BLaER1 (cell line): ENCODE measurements around the gene KDM3B.
A peak's percentile ranks its signal among the peaks of the same experiment; 100 is the strongest.

ENCODE experiments used
- H3K27ac ChIP-seq: shearing (Covaris generic); formaldehyde crosslinking; 2 replicates; pipeline ENCODE4 v1.8.1; 2022
- H3K27me3 ChIP-seq: shearing (Covaris generic); formaldehyde crosslinking; 2 replicates; pipeline ENCODE4 v1.8.1; 2022
- H3K36me3 ChIP-seq: shearing (Covaris generic); formaldehyde crosslinking; 2 replicates; pipeline ENCODE4 v1.8.1; 2022
- H3K4me1 ChIP-seq: shearing (Covaris generic); formaldehyde crosslinking; 2 replicates; pipeline ENCODE4 v1.8.1; 2022
- H3K4me2 ChIP-seq: shearing (Covaris generic); formaldehyde crosslinking; 2 replicates; pipeline ENCODE4 v1.8.1; 2022
- H3K4me3 ChIP-seq: shearing (Covaris generic); formaldehyde crosslinking; 2 replicates; pipeline ENCODE4 v1.8.1; 2022
- H3K9ac ChIP-seq: shearing (Covaris generic); formaldehyde crosslinking; 2 replicates; pipeline ENCODE4 v1.8.1; 2022
- H3K9me3 ChIP-seq: shearing (Covaris generic); formaldehyde crosslinking; 2 replicates; pipeline ENCODE4 v1.8.1; 2022
- H4K20me1 ChIP-seq: shearing (Covaris generic); formaldehyde crosslinking; 2 replicates; pipeline ENCODE4 v1.8.1; 2022
- Cebpa-rat ChIP-seq: shearing (Covaris generic); IDR thresholded peaks from 2 replicates; pipeline ENCODE4 v1.8.1; 2022

KDM3B gene

DNA sequence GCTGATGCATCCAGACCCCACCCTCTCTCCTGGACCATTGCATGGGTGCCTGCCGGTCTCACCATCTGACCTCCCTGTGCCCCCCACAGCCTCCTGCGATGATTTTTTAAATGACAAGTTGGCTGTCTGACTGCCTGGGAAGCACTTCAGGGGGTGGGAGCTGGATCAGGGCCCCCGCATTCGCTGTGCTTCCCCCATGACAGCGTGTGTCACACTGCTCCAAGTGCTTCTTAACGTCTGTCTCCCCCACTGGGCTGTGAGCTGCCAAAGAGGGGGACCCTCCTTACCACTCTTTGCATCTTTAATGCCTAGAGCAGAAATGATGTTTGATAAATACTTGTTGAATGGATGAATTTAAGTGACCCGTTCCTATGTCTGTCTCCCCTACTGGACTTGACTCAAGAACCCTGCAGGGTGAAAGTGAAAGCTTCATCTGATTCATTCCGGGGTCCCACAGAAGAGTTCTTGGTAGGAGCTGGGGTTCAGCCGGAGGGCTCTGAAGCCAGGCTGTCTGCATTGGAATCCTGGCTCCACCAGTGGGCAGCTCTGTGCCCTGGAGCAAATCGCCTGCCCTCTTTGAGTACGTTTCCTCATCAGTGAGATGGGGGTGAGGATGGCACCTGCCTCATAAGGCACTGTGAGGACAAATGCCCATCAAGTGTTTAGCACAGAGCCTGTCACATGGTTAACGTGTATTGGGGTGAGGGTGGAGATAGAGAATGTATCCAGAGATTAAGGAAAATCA, 105.2 kb downstream of the KDM3B start:
- Histone ChIP-seq H3K4me1 (peaks cover 53% of the 10 kb centered on the region), H3K9ac (peak overlapping the region; percentile 41), H3K9me3 (no peaks in the 10 kb centered on the region), H3K27ac (peak overlapping the region; percentile 83), H3K4me3 (no peak overlapping the region; the same call in 1 of the 2 replicates), H3K4me2 (peak overlapping the region; percentile 97), H3K36me3 (no peaks in the 10 kb centered on the region), H3K27me3 (no peaks in the 10 kb centered on the region), H4K20me1 (no peaks in the 10 kb centered on the region)
- TF ChIP-seq Cebpa-rat = no peak

DNA sequence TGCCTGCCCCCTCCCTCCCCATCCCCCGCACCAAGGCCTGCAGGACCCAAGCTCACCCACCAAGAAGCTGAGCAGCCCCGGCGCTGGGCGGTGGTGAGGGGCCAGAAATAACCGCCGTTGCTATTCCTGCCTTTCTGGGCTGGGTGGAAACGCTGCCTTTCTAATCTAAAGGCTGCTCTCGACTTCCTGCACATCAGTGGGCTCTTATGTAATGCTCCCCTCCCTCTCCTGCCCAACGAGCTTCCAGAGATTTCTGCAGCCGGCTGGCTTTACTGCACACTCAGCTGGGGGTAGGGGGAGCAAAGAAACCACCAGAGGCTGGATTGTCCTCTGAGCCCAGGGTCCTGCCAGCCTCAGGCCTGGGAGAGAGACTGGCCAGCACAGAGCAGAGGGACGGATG, 105.9 kb downstream of the KDM3B start:
- Histone ChIP-seq H3K9me3 (no peaks in the 10 kb centered on the region), H3K36me3 (no peaks in the 10 kb centered on the region), H3K4me1 (peaks cover 60% of the 10 kb centered on the region), H3K4me3 (peak overlapping the region; percentile 45), H3K27me3 (no peaks in the 10 kb centered on the region), H3K27ac (peak overlapping the region; percentile 83), H3K9ac (peak overlapping the region; percentile 41), H3K4me2 (peak overlapping the region; percentile 97), H4K20me1 (no peaks in the 10 kb centered on the region)
- no peak for TF ChIP-seq Cebpa-rat

DNA sequence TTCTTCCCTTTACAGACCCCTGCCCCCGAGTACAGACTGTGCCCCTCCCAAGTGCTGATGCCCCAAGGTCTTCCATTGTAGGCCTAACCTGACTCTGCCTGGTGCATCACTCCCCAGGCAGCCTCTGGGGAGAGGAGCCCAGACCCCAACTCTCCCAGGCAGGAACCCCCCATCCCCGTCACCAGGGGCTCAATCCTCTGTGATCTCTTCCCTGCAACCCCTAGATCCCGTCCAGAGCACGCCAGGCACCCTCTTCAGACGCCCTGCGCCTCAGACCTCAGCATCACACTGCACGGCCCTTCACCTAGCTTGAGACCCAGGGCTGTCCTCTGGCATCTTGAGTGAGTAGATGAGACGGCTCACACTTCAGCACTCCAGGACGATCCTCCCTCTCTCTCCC, 106.4 kb downstream of the KDM3B start:
- no peak for TF ChIP-seq Cebpa-rat
- Histone ChIP-seq H3K27ac (peak overlapping the region; percentile 83), H3K4me2 (peak overlapping the region; percentile 97), H3K36me3 (no peaks in the 10 kb centered on the region), H4K20me1 (no peaks in the 10 kb centered on the region), H3K9me3 (no peaks in the 10 kb centered on the region), H3K4me1 (peaks cover 65% of the 10 kb centered on the region), H3K9ac (peak overlapping the region; percentile 41), H3K27me3 (no peaks in the 10 kb centered on the region), H3K4me3 (peak overlapping the region; percentile 45)

DNA sequence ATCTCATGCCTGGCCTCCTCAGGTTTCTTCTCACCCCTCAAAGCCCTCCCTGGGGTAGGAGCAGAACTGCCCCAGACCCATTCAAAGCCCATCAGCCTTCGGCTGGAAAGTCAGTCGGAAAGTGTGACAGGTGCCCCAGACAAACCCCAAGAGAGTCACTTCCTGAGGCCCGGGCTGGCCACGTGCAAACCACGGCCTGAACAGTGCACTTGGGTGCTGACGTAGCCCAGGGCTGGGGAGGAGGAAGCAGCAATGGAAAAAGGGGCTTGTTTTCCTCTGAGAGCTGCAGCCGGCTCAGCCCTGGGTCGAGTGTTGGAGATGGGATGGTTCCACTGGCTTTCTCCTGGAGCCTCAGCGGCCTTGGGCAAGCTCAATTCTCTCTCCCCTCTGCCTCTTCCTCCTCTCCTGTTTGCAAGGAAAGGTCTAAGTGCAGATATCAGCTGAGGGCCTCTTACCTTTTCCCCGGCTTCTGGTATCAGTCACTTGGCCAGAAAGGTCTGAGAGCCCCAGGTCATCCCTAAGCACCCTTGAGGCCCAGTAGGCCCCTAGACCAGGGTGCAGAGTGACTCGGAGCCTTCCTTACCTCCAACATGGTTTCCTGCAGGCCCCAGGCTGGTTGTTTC, 106.9 kb downstream of the KDM3B start:
- peak overlapping the region; percentile 97 for H3K4me2 ChIP-seq
- no peak for TF ChIP-seq Cebpa-rat
- no peaks in the 10 kb centered on the region for H3K9me3 ChIP-seq
- H3K27ac ChIP-seq = peak overlapping the region; percentile 83
- H3K9ac ChIP-seq = peak overlapping the region; percentile 41
- H3K4me1 ChIP-seq = peaks cover 65% of the 10 kb centered on the region
- H3K4me3 ChIP-seq = no peak overlapping the region
- no peaks in the 10 kb centered on the region for H4K20me1 ChIP-seq
- no peaks in the 10 kb centered on the region for H3K27me3 ChIP-seq
- no peaks in the 10 kb centered on the region for H3K36me3 ChIP-seq

DNA sequence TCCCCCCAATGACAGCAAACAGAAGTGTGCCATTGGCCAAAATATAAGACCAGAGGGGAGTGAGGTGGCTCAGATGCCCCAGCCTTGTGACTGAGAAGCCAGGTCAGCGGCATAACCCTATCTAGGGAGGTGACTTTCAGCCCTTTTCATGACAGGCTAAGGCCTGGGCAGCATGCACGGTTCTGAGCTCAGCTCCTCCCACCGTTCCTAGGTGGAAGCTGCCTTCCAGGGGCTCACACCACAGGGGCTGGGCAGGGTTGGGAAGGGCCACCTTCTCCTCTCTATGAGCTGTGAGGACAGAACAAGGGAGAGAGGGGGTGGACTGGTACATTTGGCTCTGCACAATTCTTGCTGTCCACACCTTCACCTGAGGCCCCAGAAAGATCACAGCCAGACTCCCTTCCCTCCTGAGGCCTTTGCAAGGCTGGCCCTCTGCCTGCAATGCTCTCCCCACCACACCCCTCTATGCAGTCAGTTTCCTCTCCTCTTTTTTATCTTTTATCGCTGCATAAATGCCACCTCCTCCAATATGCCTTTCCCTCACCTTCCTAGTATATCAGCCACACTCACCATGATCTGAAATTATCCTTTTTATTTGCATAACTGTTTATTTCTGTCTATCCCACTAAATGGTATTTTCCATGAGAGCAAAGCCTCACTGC, 107.7 kb downstream of the KDM3B start:
- H3K36me3 ChIP-seq = no peaks in the 10 kb centered on the region
- TF ChIP-seq Cebpa-rat = no peak
- H3K4me1 ChIP-seq = peaks cover 65% of the 10 kb centered on the region
- peak overlapping the region; percentile 41; the same call in 1 of the 2 replicates for H3K9ac ChIP-seq
- H3K4me3 ChIP-seq = no peak overlapping the region
- H3K4me2 ChIP-seq = peak overlapping the region; percentile 97
- no peaks in the 10 kb centered on the region for H3K9me3 ChIP-seq
- no peaks in the 10 kb centered on the region for H4K20me1 ChIP-seq
- H3K27me3 ChIP-seq = no peaks in the 10 kb centered on the region
- H3K27ac ChIP-seq = peak overlapping the region; percentile 83

DNA sequence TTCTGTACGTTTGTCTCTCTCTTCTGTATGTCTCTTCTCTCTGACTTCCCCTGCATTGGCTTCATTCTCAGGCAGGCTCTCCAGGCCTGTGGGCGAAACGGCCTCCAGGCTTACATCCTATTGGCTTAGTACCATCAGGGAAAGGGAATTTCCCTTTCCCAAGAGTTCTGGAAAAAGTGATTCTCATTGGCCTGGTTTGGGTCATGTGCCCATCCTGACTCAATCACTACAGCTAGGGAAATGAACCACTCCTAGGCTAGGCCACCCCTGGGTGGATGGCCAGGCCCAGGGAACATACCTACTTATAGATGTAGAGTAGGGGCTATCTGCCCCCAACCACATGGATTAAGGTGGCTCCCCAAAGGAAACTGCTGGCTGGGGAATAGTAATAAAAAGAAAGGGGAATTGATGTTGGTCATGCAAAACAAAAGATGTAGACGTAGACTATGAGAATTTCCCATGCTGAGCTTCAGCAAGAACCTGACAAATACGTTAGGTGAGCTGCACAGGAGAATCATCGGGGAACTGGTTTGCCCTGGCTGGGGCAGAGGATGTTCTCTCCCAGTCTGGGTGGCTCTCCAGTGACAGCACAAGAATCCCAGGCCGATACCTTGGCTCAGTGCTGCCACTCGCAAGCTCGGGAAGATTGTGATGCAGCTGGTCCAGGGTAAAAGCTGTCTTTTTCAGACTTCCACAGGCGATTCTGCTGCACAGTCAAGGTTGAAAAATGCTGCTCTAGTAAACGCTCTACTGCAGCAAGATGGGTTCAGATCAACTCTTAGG, 109.0 kb downstream of the KDM3B start:
- Histone ChIP-seq H3K36me3 (no peaks in the 10 kb centered on the region; the same call in 1 of the 2 replicates), H3K9ac (no peak overlapping the region), H3K4me3 (no peak overlapping the region), H4K20me1 (peaks cover 12% of the 10 kb centered on the region), H3K4me1 (peaks cover 74% of the 10 kb centered on the region), H3K4me2 (peak overlapping the region; percentile 97; the same call in 1 of the 2 replicates), H3K9me3 (no peaks in the 10 kb centered on the region), H3K27ac (peak overlapping the region; percentile 83; the same call in 1 of the 2 replicates), H3K27me3 (peaks cover 12% of the 10 kb centered on the region)
- TF ChIP-seq Cebpa-rat = no peak

DNA sequence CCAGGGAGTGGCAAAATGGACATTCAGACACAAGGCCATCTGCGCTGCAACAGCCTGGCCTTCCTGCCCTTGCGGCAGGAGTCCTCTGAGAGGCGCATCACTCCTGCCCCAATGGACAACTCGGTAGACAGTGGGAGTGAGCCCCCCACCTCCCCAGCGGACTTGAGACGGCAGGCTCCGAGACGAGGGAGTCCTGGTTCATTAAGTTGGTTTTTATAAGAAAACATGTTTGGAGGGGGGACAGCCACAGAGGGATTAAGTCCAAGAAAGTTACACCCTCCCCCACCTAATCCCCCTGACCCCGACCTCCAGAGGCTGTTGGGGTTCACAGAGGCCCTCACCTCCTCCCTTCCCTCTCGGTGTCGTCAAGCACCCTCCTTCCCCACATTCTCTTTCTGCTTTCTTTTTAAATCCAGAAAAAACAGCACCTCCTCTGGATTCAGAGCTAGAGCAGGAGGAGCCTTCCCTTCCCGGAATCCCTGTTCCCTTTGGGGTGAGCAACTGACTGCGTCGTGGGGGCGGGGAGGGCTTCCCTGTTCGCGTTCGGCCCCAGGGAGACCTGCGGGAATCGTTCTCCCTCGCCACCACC, 111.0 kb downstream of the KDM3B start:
- no peaks in the 10 kb centered on the region for H3K9me3 ChIP-seq
- peaks cover 31% of the 10 kb centered on the region for H4K20me1 ChIP-seq
- H3K4me1 ChIP-seq = peaks cover 64% of the 10 kb centered on the region
- H3K4me3 ChIP-seq = peak overlapping the region; percentile 80
- H3K4me2 ChIP-seq = peak overlapping the region; percentile 98
- TF ChIP-seq Cebpa-rat = no peak
- peak overlapping the region; percentile 96 for H3K27ac ChIP-seq
- H3K36me3 ChIP-seq = peaks cover 17% of the 10 kb centered on the region; the same call in 1 of the 2 replicates
- H3K27me3 ChIP-seq = peaks cover 21% of the 10 kb centered on the region
- H3K9ac ChIP-seq = peak overlapping the region; percentile 92

DNA sequence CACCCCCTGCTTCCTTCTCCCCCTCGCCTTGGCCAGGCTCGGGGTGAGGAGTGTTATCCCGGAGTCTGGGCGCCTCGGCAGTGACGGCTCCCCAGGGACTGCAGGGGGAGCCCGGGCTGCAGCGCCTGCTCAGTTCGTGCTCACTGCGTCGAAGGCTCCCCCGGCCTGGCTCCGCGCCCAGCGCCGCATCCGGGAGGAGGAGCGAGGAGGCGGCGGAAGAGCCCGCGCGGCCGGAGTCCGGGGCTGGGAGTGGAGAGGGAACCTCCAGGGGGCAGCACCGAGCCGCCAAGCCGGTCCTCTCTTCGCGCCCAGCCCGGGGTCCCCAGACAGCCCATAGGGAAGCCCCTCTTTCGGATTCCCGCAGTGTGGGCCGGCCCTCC, 111.5 kb downstream of the KDM3B start:
- peak overlapping the region; percentile 92 for H3K9ac ChIP-seq
- peaks cover 60% of the 10 kb centered on the region for H3K4me1 ChIP-seq
- H3K27me3 ChIP-seq = peaks cover 21% of the 10 kb centered on the region
- H4K20me1 ChIP-seq = peaks cover 36% of the 10 kb centered on the region
- peak overlapping the region; percentile 98 for H3K4me2 ChIP-seq
- peaks cover 17% of the 10 kb centered on the region; the same call in 1 of the 2 replicates for H3K36me3 ChIP-seq
- peak overlapping the region; percentile 80 for H3K4me3 ChIP-seq
- H3K9me3 ChIP-seq = no peaks in the 10 kb centered on the region
- no peak for TF ChIP-seq Cebpa-rat
- peak overlapping the region; percentile 96 for H3K27ac ChIP-seq
